ENCODE data around the gene NEDD8. TPM values are rescaled to one million over a fixed set of nuclear protein-coding genes. Genes with fewer than 3 reads are reported as not detected.

NEDD8 gene
- total and polyA plus RNA-seq, 2 of the 4 experiments (the other 2 are of a cell fraction): 167 to 375 TPM

- peak; percentile 89 for TF ChIP-seq MAZ (IDR thresholded peaks at IDR 0.05; ENCODE audit: borderline replicate concordance, low read depth, low read length)
- TF ChIP-seq SMC3 (IDR thresholded peaks at IDR 0.05; ENCODE audit: low read depth, low read length): peak; percentile 20; the same call in 1 of the 2 replicates
- TF ChIP-seq RCOR1 (IDR thresholded peaks at IDR 0.05; ENCODE audit: insufficient replicate concordance, low read length): no peak
Measured at GRCh38 chr14:24188251-24189058, 43.7 kb downstream of the NEDD8 start, which contains the start of gene IPO4 (continued).

- in situ Hi-C loops (cut with MboI; ENCODE audit: low sequenced_read_pairs): no loop called here
- H3K4me2 ChIP-seq (ENCODE audit: low read depth, low read length): peak overlapping the region; percentile 78
- peak overlapping the region; percentile 99 for H2AK9ac ChIP-seq (replicated peaks; ENCODE audit: low read depth, low read length, poor library complexity)
- no peaks in the 10 kb centered on the region for H3K9me3 ChIP-seq (ENCODE audit: control insufficient read depth, insufficient read depth, low read length)
- intact Hi-C loops (cut with micrococcal nuclease): no loop called here
- H3K23ac ChIP-seq (ENCODE audit: low read depth, low read length): 0 out of 2 replicates have a peak overlapping the region, but pooled peaks have one; percentile 2
- H3K27ac ChIP-seq (ENCODE audit: insufficient read depth, low read length): no peak overlapping the region
- peaks cover 53% of the 10 kb centered on the region for H3K36me3 ChIP-seq (ENCODE audit: control insufficient read depth, insufficient read depth, low read length)
- no CpG with 5 or more reads among the region's 2 CpGs for WGBS, 2 experiments (ENCODE audit: extremely low coverage in 2 of 2, insufficient read length in 1 of 2)
- H4K5ac ChIP-seq (ENCODE audit: low read depth, low read length): no peak overlapping the region
- no peaks in the 10 kb centered on the region for H3K27me3 ChIP-seq (ENCODE audit: control insufficient read depth, insufficient read depth, low read length)
- dilution Hi-C loops (cut with HindIII; ENCODE audit: low sequenced_read_pairs, unreplicated experiment): no loop called here
- H3K56ac ChIP-seq (ENCODE audit: extremely low read depth, insufficient read depth, low read length): no peak overlapping the region
- peaks cover 4% of the 10 kb centered on the region for H3K4me1 ChIP-seq (ENCODE audit: control insufficient read depth, insufficient read depth, low read length)
- POLR2A ChIA-PET (ENCODE audit: unreplicated experiment): no interaction called here
- no peak overlapping the region for H2BK120ac ChIP-seq (ENCODE audit: low read depth, low read length)
- H4K8ac ChIP-seq (ENCODE audit: low read depth in 2 of 2, low read length in 2 of 2): no peak overlapping the region
- no peak overlapping the region for H3K4ac ChIP-seq (ENCODE audit: low read depth, low read length)
- H2BK5ac ChIP-seq (ENCODE audit: low read depth, low read length, poor library complexity, severe bottlenecking): no peak overlapping the region
- CTCF ChIA-PET: no interaction called here
- H3K9ac ChIP-seq (ENCODE audit: low read depth, low read length): 0 out of 2 replicates have a peak overlapping the region, but pooled peaks have one; percentile 61
- H3K18ac ChIP-seq (ENCODE audit: low read depth, low read length): no peak overlapping the region
- H4K20me1 ChIP-seq (ENCODE audit: insufficient read depth, low read length): no peaks in the 10 kb centered on the region
- ATAC-seq (ENCODE audit: low read depth): no peak
- H3K9me1 ChIP-seq (ENCODE audit: insufficient read depth, low read length): peaks cover 18% of the 10 kb centered on the region
- no peak for DNase-seq
- no peak overlapping the region for H2AFZ ChIP-seq (replicated peaks; ENCODE audit: low read length, poor library complexity)
- no peak overlapping the region for H3K14ac ChIP-seq (replicated peaks; ENCODE audit: low read depth, low read length)
- H3K4me3 ChIP-seq (ENCODE audit: insufficient read depth, low read depth, low read length): no peak overlapping the region
- H2BK15ac ChIP-seq (ENCODE audit: low read depth, low read length): no peak overlapping the region
- H2BK20ac ChIP-seq (ENCODE audit: low read depth, low read length): no peak overlapping the region
- no peak overlapping the region for H4K91ac ChIP-seq (ENCODE audit: insufficient read depth, low read depth, low read length)
- H2AK5ac ChIP-seq (ENCODE audit: low read depth, low read length): 0 out of 2 replicates have a peak overlapping the region, but pooled peaks have one; percentile 15
- BruUV-seq (replicated peaks): no TSS peak
- H3K79me1 ChIP-seq (ENCODE audit: low read depth in 1 of 2, low read length in 2 of 2): peaks cover 17 to 64% of the 10 kb centered on the region in 2 experiments
- TF ChIP-seq ELK1 (IDR thresholded peaks at IDR 0.05; ENCODE audit: borderline replicate concordance, low read depth, low read length) (no peak), BHLHE40 (IDR thresholded peaks at IDR 0.05; ENCODE audit: low read depth, low read length) (no peak), MXI1 (IDR thresholded peaks at IDR 0.05; ENCODE audit: borderline replicate concordance, low read depth, low read length) (no peak), CHD1 (IDR thresholded peaks at IDR 0.05; ENCODE audit: low read depth, low read length) (no peak), CEBPB (IDR thresholded peaks at IDR 0.05; ENCODE audit: low read depth, low read length) (no peak), SMC3 (IDR thresholded peaks at IDR 0.05; ENCODE audit: low read depth, low read length) (no peak), POLR2A (IDR thresholded peaks at IDR 0.05; ENCODE audit: low read depth, low read length) (no peak), MAFK (IDR thresholded peaks at IDR 0.05; ENCODE audit: low read depth, low read length) (no peak), RCOR1 (IDR thresholded peaks at IDR 0.05; ENCODE audit: insufficient replicate concordance, low read length) (no peak), USF2 (IDR thresholded peaks at IDR 0.05; ENCODE audit: low read depth, low read length) (no peak), FOS (IDR thresholded peaks at IDR 0.05; ENCODE audit: low read depth, low read length) (no peak), NFE2L2 (IDR thresholded peaks at IDR 0.05; ENCODE audit: low read depth, low read length) (no peak), RFX5 (IDR thresholded peaks at IDR 0.05; ENCODE audit: low read depth, low read length) (no peak), MAZ (IDR thresholded peaks at IDR 0.05; ENCODE audit: borderline replicate concordance, low read depth, low read length) (no peak), RAD21 (IDR thresholded peaks at IDR 0.05; ENCODE audit: low read length) (no peak)
Measured at GRCh38 chr14:24187539-24187915, 44.6 kb downstream of the NEDD8 start.

Data from IMR-90 (cell line).